HepG2 (cell line): ENCODE results near the gene SNHG17. TPM values are rescaled to one million over a fixed set of nuclear protein-coding genes. Genes with fewer than 3 reads are reported as not detected.
A peak's percentile ranks its signal among the peaks of the same experiment; 100 is the strongest.

Experiments
- ARID3A ChIP-seq: IDR thresholded peaks from 2 replicates; pipeline ENCODE4 v1.6.1; 2012; ENCODE audit warnings: low read depth, low read length, improper control_type of control experiment
- ATF1 ChIP-seq: IDR thresholded peaks from 2 replicates; pipeline ENCODE4 v1.6.1; 2016; ENCODE audit warnings: mild to moderate bottlenecking, control low read depth
- CAMTA2 ChIP-seq: sonication (generic); formaldehyde crosslinking; IDR thresholded peaks from 2 replicates; pipeline ENCODE4 v1.4.0; 2020; ENCODE audit warnings: mild to moderate bottlenecking, missing genetic modification reagents, borderline replicate concordance
- CENPX ChIP-seq: sonication (generic); formaldehyde crosslinking; IDR thresholded peaks from 2 replicates; pipeline ENCODE4 v1.9.0; 2021; ENCODE audit warnings: mild to moderate bottlenecking, missing genetic modification reagents, moderate library complexity
- EEA1 ChIP-seq: sonication (generic); formaldehyde crosslinking; IDR thresholded peaks from 2 replicates; pipeline ENCODE4 v1.5.1; 2020; ENCODE audit warnings: mild to moderate bottlenecking, missing genetic modification reagents, borderline replicate concordance
- GPN1 ChIP-seq: sonication (generic); formaldehyde crosslinking; IDR thresholded peaks from 2 replicates; pipeline ENCODE4 v1.5.1; 2020; ENCODE audit warnings: missing genetic modification reagents, borderline replicate concordance
- HOXA5 ChIP-seq: sonication (generic); formaldehyde crosslinking; IDR thresholded peaks from 2 replicates; pipeline ENCODE4 v1.4.0; 2020; ENCODE audit warnings: missing genetic modification reagents
- MTA3 ChIP-seq: sonication (generic); formaldehyde crosslinking; IDR thresholded peaks from 2 replicates; pipeline ENCODE4 v1.4.0; 2020; ENCODE audit warnings: missing genetic modification reagents
- PHF21A ChIP-seq: sonication (generic); formaldehyde crosslinking; IDR thresholded peaks from 2 replicates; pipeline ENCODE4 v1.5.0; 2020; ENCODE audit warnings: mild to moderate bottlenecking, missing genetic modification reagents
- REXO4 ChIP-seq: sonication (generic); formaldehyde crosslinking; IDR thresholded peaks from 2 replicates; pipeline ENCODE4 v1.8.0; 2022; ENCODE audit warnings: missing genetic modification reagents, mild to moderate bottlenecking, borderline replicate concordance
- SAP130 ChIP-seq: IDR thresholded peaks from 2 replicates; pipeline ENCODE4 v1.6.1; 2016; ENCODE audit warnings: low read depth
- SOX5 ChIP-seq: IDR thresholded peaks from 2 replicates; pipeline ENCODE4 v1.6.1; 2016; ENCODE audit warnings: borderline replicate concordance
- TBL1XR1 ChIP-seq: fragments of 150-350 bp; IDR thresholded peaks from 2 replicates; pipeline ENCODE4 v1.6.1; 2014; ENCODE audit warnings: borderline replicate concordance, low read length; ENCODE audit not compliant: partially characterized antibody
- ZNF382 ChIP-seq: sonication (generic); formaldehyde crosslinking; IDR thresholded peaks from 2 replicates; pipeline ENCODE4 v1.5.0; 2020; ENCODE audit warnings: missing genetic modification reagents, mild to moderate bottlenecking, borderline replicate concordance
- ZNF460 ChIP-seq: sonication (generic); formaldehyde crosslinking; IDR thresholded peaks from 2 replicates; pipeline ENCODE4 v1.5.1; 2020; ENCODE audit warnings: missing genetic modification reagents, mild to moderate bottlenecking, borderline replicate concordance
- ZNF550 ChIP-seq: sonication (generic); formaldehyde crosslinking; IDR thresholded peaks from 2 replicates; pipeline ENCODE4 v1.4.0; 2020; ENCODE audit warnings: mild to moderate bottlenecking, missing genetic modification reagents, borderline replicate concordance
- polyA plus RNA-seq, 8 experiments: library from polyadenylated mRNA; depleted of rRNA in 3 of 8; stranded (reverse) in 7 of 8; unstranded in 1 of 8; fragments of >200 nt; fragmentation: Illumina TruSeq in 4 of 8; extraction: Trizol in 4 of 8; gene quantifications; 2 replicates each; pipeline versions ENCODE4 v1.2.1 to v1.2.3, GENCODE V29; 2011 to 2016; ENCODE audit warnings: low read depth in 4 of 8, missing spikeins in 1 of 8, mixed read lengths in 1 of 8; ENCODE audit not compliant: insufficient read depth in 1 of 8
- total RNA-seq, 5 experiments: library from RNA; depleted of rRNA; stranded (reverse); fragments of >200 nt; fragmentation: Illumina TruSeq; extraction: Trizol; gene quantifications; 2 replicates each; pipeline ENCODE4 v1.2.3, GENCODE V29; 2016; ENCODE audit warnings: low read depth in 1 of 5
- TF ChIP-seq, protein P1 (sequence below): sonication (generic); IDR thresholded peaks from 2 replicates; pipeline ENCODE4 v1.6.1; 2016; ENCODE audit warnings: low read depth, borderline replicate concordance
- TF ChIP-seq, protein P2 (sequence below), 2 experiments: fragments of 450-650 bp in 1 of 2; sonication (generic) in 1 of 2; formaldehyde crosslinking in 1 of 2; IDR thresholded peaks; 2 replicates each; pipeline versions ENCODE4 v1.6.1 to v1.8.0; 2016 to 2022; ENCODE audit warnings: antibody characterized with exemption in 1 of 2, mild to moderate bottlenecking in 1 of 2, missing genetic modification reagents in 1 of 2

SNHG17 gene
- total and polyA plus RNA-seq, 2 of the 13 experiments (the other 11 are each of a cell fraction or from before 2014, with no cell fraction given), result 26.2 to 41.2 TPM

GRCh38 chr20:38434770-38435554 is at the start of gene SNHG17 (continued):
- peak; percentile 94 for TF ChIP-seq CAMTA2 (CRISPR knock-in tag)
- TF ChIP-seq ZNF550 (CRISPR knock-in tag), result peak; percentile 99
- peak; percentile 44; the same call in 1 of the 2 replicates for TF ChIP-seq MTA3 (CRISPR knock-in tag)
- TF ChIP-seq SAP130, result peak; percentile 100
- peak; percentile 28; the same call in 1 of the 2 replicates for TF ChIP-seq ZNF460 (CRISPR knock-in tag)
- TF ChIP-seq, protein P1, sequence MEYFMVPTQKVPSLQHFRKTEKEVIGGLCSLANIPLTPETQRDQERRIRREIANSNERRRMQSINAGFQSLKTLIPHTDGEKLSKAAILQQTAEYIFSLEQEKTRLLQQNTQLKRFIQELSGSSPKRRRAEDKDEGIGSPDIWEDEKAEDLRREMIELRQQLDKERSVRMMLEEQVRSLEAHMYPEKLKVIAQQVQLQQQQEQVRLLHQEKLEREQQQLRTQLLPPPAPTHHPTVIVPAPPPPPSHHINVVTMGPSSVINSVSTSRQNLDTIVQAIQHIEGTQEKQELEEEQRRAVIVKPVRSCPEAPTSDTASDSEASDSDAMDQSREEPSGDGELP, result peak; percentile 63; the same call in 1 of the 2 replicates
- TF ChIP-seq ARID3A, result peak; percentile 78; the same call in 1 of the 2 replicates
- peak; percentile 93 for TF ChIP-seq ATF1
- TF ChIP-seq SOX5 (CRISPR knock-in tag), result peak; percentile 89
- TF ChIP-seq ZNF382 (CRISPR knock-in tag), result no peak
- no peak for TF ChIP-seq CENPX (CRISPR knock-in tag)
- TF ChIP-seq REXO4 (CRISPR knock-in tag), result peak; percentile 98
- TF ChIP-seq TBL1XR1, result peak; percentile 93
- TF ChIP-seq GPN1 (CRISPR knock-in tag), result peak; percentile 96
- TF ChIP-seq, protein P2, sequence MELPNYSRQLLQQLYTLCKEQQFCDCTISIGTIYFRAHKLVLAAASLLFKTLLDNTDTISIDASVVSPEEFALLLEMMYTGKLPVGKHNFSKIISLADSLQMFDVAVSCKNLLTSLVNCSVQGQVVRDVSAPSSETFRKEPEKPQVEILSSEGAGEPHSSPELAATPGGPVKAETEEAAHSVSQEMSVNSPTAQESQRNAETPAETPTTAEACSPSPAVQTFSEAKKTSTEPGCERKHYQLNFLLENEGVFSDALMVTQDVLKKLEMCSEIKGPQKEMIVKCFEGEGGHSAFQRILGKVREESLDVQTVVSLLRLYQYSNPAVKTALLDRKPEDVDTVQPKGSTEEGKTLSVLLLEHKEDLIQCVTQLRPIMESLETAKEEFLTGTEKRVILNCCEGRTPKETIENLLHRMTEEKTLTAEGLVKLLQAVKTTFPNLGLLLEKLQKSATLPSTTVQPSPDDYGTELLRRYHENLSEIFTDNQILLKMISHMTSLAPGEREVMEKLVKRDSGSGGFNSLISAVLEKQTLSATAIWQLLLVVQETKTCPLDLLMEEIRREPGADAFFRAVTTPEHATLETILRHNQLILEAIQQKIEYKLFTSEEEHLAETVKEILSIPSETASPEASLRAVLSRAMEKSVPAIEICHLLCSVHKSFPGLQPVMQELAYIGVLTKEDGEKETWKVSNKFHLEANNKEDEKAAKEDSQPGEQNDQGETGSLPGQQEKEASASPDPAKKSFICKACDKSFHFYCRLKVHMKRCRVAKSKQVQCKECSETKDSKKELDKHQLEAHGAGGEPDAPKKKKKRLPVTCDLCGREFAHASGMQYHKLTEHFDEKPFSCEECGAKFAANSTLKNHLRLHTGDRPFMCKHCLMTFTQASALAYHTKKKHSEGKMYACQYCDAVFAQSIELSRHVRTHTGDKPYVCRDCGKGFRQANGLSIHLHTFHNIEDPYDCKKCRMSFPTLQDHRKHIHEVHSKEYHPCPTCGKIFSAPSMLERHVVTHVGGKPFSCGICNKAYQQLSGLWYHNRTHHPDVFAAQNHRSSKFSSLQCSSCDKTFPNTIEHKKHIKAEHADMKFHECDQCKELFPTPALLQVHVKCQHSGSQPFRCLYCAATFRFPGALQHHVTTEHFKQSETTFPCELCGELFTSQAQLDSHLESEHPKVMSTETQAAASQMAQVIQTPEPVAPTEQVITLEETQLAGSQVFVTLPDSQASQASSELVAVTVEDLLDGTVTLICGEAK (IDR thresholded peaks at IDR 0.05), result peak; percentile 59
- TF ChIP-seq, protein P2 (CRISPR knock-in tag; IDR thresholded peaks at IDR 0.05), result peak; percentile 96
- TF ChIP-seq EEA1, result peak; percentile 99
- TF ChIP-seq HOXA5, result peak; percentile 99
- TF ChIP-seq PHF21A (CRISPR knock-in tag), result peak; percentile 82
